K562 (cell line): ENCODE measurements around the gene KRTAP20-1. TPM values are rescaled to one million over a fixed set of nuclear protein-coding genes. Genes with fewer than 3 reads are reported as not detected.

ENCODE experiments used
- ATAC-seq: fragments of 200-7000 bp; cut with Tn5 transposase; 3 replicates; pipeline ENCODE4 v1.9.1; 2020; ENCODE audit warnings: moderate library complexity
- BruUV-seq: library from RNA; stranded (reverse); fragments of 400-500 nt; replicated peaks from 2 replicates; lab custom pipeline; 2021; lab: Mats Ljungman, UMichigan
- CTCF ChIA-PET: fragments of 300-600 bp; formaldehyde crosslinking; extraction: SDS; loops from one replicate; lab custom pipeline; 2021; ENCODE audit warnings: low intra/inter-chr PET ratio; lab: Yijun Ruan, JAX
- POLR2A ChIA-PET: fragments of 300-600, 350-650 bp; sonication (Branson Sonifier 250); formaldehyde crosslinking; extraction: SDS; loops from one replicate; lab custom pipeline; 2021; ENCODE audit warnings: antibody characterized with exemption, inconsistent platforms; lab: Yijun Ruan, JAX
- DNase-seq, 4 experiments: peaks; one replicate each; pipeline versions ENCODE4 v3.0.0 to v3.0.0-alpha.2; 2011 to 2018; ENCODE audit warnings: low spot score in 3 of 4, mixed read lengths in 3 of 4; ENCODE audit errors: extremely low read depth in 1 of 4
- FAIRE-seq: peaks from 2 replicates; lab custom pipeline; 2011; peaks lifted over from hg19 to GRCh38; lab: Jason Lieb, UNC
- H2AFZ ChIP-seq: 2 replicates; pipeline ENCODE4 v1.6.0; 2011; ENCODE audit warnings: low read depth, low read length, control low read depth, inconsistent platforms
- H3K27ac ChIP-seq: fragments of 200-600 bp; 3 replicates; pipeline ENCODE4 v1.8.0; 2011; ENCODE audit warnings: low read depth, mild to moderate bottlenecking, control low read depth, inconsistent platforms, low read length, moderate library complexity, mixed read lengths; ENCODE audit errors: extremely low read depth
- H3K27me3 ChIP-seq, 2 experiments: fragments of 300-600 bp in 1 of 2; 2 replicates in 1 of 2; 3 replicates in 1 of 2; pipeline versions ENCODE4 v1.6.0 to v1.8.0; 2011; ENCODE audit warnings: inconsistent platforms in 2 of 2, low read length in 2 of 2, mild to moderate bottlenecking in 1 of 2, mixed read lengths in 1 of 2, moderate library complexity in 1 of 2; ENCODE audit not compliant: control insufficient read depth in 2 of 2, insufficient read depth in 2 of 2
- H3K36me3 ChIP-seq: fragments of 300-600 bp; 3 replicates; pipeline ENCODE4 v1.8.0; 2011; ENCODE audit warnings: mild to moderate bottlenecking, low read length, inconsistent platforms; ENCODE audit not compliant: control insufficient read depth, insufficient read depth
- H3K4me1 ChIP-seq, 2 experiments: fragments of 200-600 bp in 1 of 2; replicated peaks in 1 of 2; 2 replicates in 1 of 2; 3 replicates in 1 of 2; pipeline versions ENCODE4 v1.5.1 to v1.8.0; 2011; ENCODE audit warnings: inconsistent platforms in 2 of 2, low read length in 2 of 2, mild to moderate bottlenecking in 1 of 2, mixed read lengths in 1 of 2, moderate library complexity in 1 of 2; ENCODE audit not compliant: control insufficient read depth in 2 of 2, insufficient read depth in 2 of 2
- H3K4me2 ChIP-seq: 2 replicates; pipeline ENCODE4 v1.6.1; 2011; ENCODE audit warnings: low read length, control low read depth, inconsistent platforms, mixed read lengths; ENCODE audit not compliant: insufficient read depth
- H3K4me3 ChIP-seq: fragments of 200-600 bp; sonication (generic), shearing (Covaris generic); 2 replicates; pipeline ENCODE4 v1.5.1; 2016; ENCODE audit warnings: control low read depth, inconsistent platforms
- H3K79me2 ChIP-seq: fragments of 200-600 bp; 3 replicates; pipeline ENCODE4 v1.8.0; 2011; ENCODE audit warnings: low read length, inconsistent platforms; ENCODE audit not compliant: control insufficient read depth, insufficient read depth
- H3K9ac ChIP-seq, 2 experiments: 2 replicates each; pipeline versions ENCODE4 v1.6.0 to v1.6.1; 2011; ENCODE audit warnings: low read depth in 2 of 2, low read length in 2 of 2, control low read depth in 1 of 2, inconsistent platforms in 1 of 2, mild to moderate bottlenecking in 1 of 2, mixed read lengths in 1 of 2; ENCODE audit not compliant: insufficient read depth in 1 of 2
- H3K9me1 ChIP-seq: one replicate; pipeline ENCODE4 v1.6.0; 2011; ENCODE audit warnings: inconsistent platforms, mild to moderate bottlenecking, low read length, moderate library complexity; ENCODE audit not compliant: control insufficient read depth, insufficient read depth
- H3K9me3 ChIP-seq: replicated peaks from 2 replicates; pipeline ENCODE4 v1.5.1; 2011; ENCODE audit warnings: low read depth, low read length, inconsistent platforms; ENCODE audit not compliant: control insufficient read depth, insufficient read depth
- H4K20me1 ChIP-seq: replicated peaks from 2 replicates; pipeline ENCODE4 v1.6.1; 2011; ENCODE audit warnings: low read length, inconsistent platforms, mixed read lengths; ENCODE audit not compliant: control insufficient read depth, insufficient read depth
- AFF1 ChIP-seq, 2 experiments: fragments of 450-650 bp; IDR thresholded peaks; 2 replicates each; pipeline ENCODE4 v1.6.1; 2018; ENCODE audit warnings: mild to moderate bottlenecking in 2 of 2, low read depth in 1 of 2; ENCODE audit not compliant: partially characterized antibody in 2 of 2
- ATF7 ChIP-seq: fragments of 450-650 bp; IDR thresholded peaks from 2 replicates; pipeline ENCODE4 v1.7.1; 2014; ENCODE audit warnings: mild to moderate bottlenecking, moderate library complexity
- L3MBTL2 ChIP-seq: fragments of 450-650 bp; IDR thresholded peaks from 2 replicates; pipeline ENCODE4 v1.6.1; 2016; ENCODE audit warnings: mild to moderate bottlenecking, moderate library complexity
- TEAD2 ChIP-seq: fragments of 450-650 bp; IDR thresholded peaks from 2 replicates; pipeline ENCODE4 v1.6.1; 2016; ENCODE audit warnings: missing genetic modification characterization, control low read depth, missing compliant biosample characterization
- ZNF3 ChIP-seq: fragments of 250-450 bp; sonication (Bioruptor Pico); IDR thresholded peaks from 2 replicates; pipeline ENCODE4 v1.5.0; 2021; ENCODE audit warnings: mild to moderate bottlenecking, moderate library complexity
- WGBS: fragments of 100-300 bp; shearing (Covaris generic); methylation state at CpG from one replicate; pipeline ENCODE4 v1.1.6; 2016; ENCODE audit warnings: low coverage, mixed read lengths; ENCODE audit not compliant: insufficient coverage; ENCODE audit errors: missing lambda C conversion rate; 5-methylcytosine and 5-hydroxymethylcytosine counted together
- in situ Hi-C: fragments of 300-500 bp; cut with MboI; formaldehyde crosslinking; loops from 4 replicates; pipeline ENCODE4 v1.15.0; 2018; ENCODE audit warnings: inconsistent platforms, mixed read lengths
- intact Hi-C: fragments of 100-400 bp; cut with micrococcal nuclease; formaldehyde crosslinking; loops from 2 replicates; pipeline ENCODE4 v1.14.2; 2022
- polyA plus RNA-seq, 8 experiments: library from polyadenylated mRNA; depleted of rRNA in 4 of 8; stranded (reverse) in 5 of 8; unstranded in 3 of 8; fragments of >200 nt; fragmentation: Nextera tagmentation in 2 of 8; fragmentation: Illumina TruSeq in 1 of 8; extraction: Ambion mirVana in 2 of 8; extraction: Trizol in 1 of 8; gene quantifications; 2 replicates each; pipeline versions ENCODE4 v1.2.1 to v1.2.3, GENCODE V29; 2011 to 2014; ENCODE audit warnings: inconsistent platforms in 1 of 8, missing spikeins in 1 of 8
- total RNA-seq, 7 experiments: library from RNA; depleted of rRNA in 6 of 7; stranded (reverse); fragments of >200 nt in 6 of 7; fragmentation: Illumina TruSeq in 2 of 7; extraction: Trizol in 2 of 7; gene quantifications; 2 replicates each; pipeline versions ENCODE4 v1.2.1 to v1.2.3, GENCODE V29; 2011 to 2021; ENCODE audit warnings: low replicate concordance in 1 of 7

KRTAP20-1 gene
- total and polyA plus RNA-seq, 9 of the 15 experiments (the other 6 are each of a cell fraction or from before 2014, with no cell fraction given) = not detected

- no peaks in the 10 kb centered on the region for H3K79me2 ChIP-seq
- no peaks in the 10 kb centered on the region for H3K9me1 ChIP-seq
- no peak within 1 kb of the TSS for H2AFZ ChIP-seq
- no peaks in the 10 kb centered on the region for H3K27me3 ChIP-seq
- ChIA-PET POLR2A (no interaction called here), CTCF (no interaction called here)
- ATAC-seq (no peak), FAIRE-seq (no peak), DNase-seq (no peak)
- in situ Hi-C loops = no loop called here
- H3K9me3 ChIP-seq = no peaks in the 10 kb centered on the region; the same call in 1 of the 2 replicates
- H3K27ac ChIP-seq = no peak within 1 kb of the TSS
- intact Hi-C loops = no loop called here
- TF ChIP-seq TEAD2 (tag) (no peak), ATF7 (no peak), ZNF3 (CRISPR knock-in tag) (no peak), AFF1 (IDR thresholded peaks at IDR 0.05; ENCODE audit: low read depth in 1 of 2, partially characterized antibody in 2 of 2) (no peak), L3MBTL2 (no peak)
- H3K4me3 ChIP-seq = no peak within 1 kb of the TSS
- H3K36me3 ChIP-seq = no peaks in the 10 kb centered on the region
- H3K4me1 ChIP-seq = no peaks in the 10 kb centered on the region
- WGBS = 0% methylated on average over 2 of the region's 2 CpGs
- H4K20me1 ChIP-seq = no peaks in the 10 kb centered on the region
- no peak within 1 kb of the TSS for H3K9ac ChIP-seq
- no TSS peak for BruUV-seq
- H3K4me2 ChIP-seq = no peak within 1 kb of the TSS
Measured at GRCh38 chr21:30642564-30642963, 26.3 kb downstream of the KRTAP20-1 start, which contains the start of gene KRTAP20-3. Gene KRTAP20-3 (plus strand): TSS chr21:30642864.
